Measurements from ENCODE around the gene USP17L18. TPM values are rescaled to one million over a fixed set of nuclear protein-coding genes. Genes with fewer than 3 reads are reported as not detected.
"Not testable (repeated sequence)": the region's sequence is repeated elsewhere in the genome, so short reads cannot be mapped to it uniquely, and the experiment has no call there.

USP17L18 gene
- total and polyA plus RNA-seq, 8 donors, result not detected

- H3K4me3 ChIP-seq; H3K9me3 ChIP-seq; ATAC-seq; H3K4me1 ChIP-seq; H3K36me3 ChIP-seq; DNase-seq; H3K27ac ChIP-seq; intact Hi-C loops (cut with DNase I); H3K27me3 ChIP-seq: not testable (repeated sequence)
Observed at GRCh38 chr4:9267319-9267718, 18.9 kb downstream of the USP17L18 start, which contains the start of gene USP17L22. Gene USP17L22 (plus strand): TSS chr4:9267619. CDS start chr4:9267619, 0 bp downstream.

- ATAC-seq; H3K9me3 ChIP-seq; H3K27me3 ChIP-seq; H3K4me1 ChIP-seq; intact Hi-C loops (cut with DNase I); H3K4me3 ChIP-seq; H3K27ac ChIP-seq; H3K36me3 ChIP-seq: not testable (repeated sequence)
- DNase-seq, result peak in 2 of 4 donors; percentile 36 to 91
Observed at GRCh38 chr4:9271719-9272118, 23.3 kb downstream of the USP17L18 start.

Other genes starting within 250 kb of the USP17L18 start
- not detected for gene FAM90A26, start 78.2 kb upstream of the USP17L18 start, total RNA-seq
- under 1 TPM; 0.08 to 0.23 (median 0.14) TPM for gene FAM90A26, start 78.2 kb upstream of the USP17L18 start, polyA plus RNA-seq (ENCODE audit: insufficient read length in 6 of 6)
- not detected for gene USP17L10, start 38.0 kb upstream of the USP17L18 start, total RNA-seq
- gene USP17L10, start 38.0 kb upstream of the USP17L18 start, polyA plus RNA-seq (ENCODE audit: insufficient read length in 6 of 6), result not detected
- not detected for gene USP17L11, start 33.2 kb upstream of the USP17L18 start, total RNA-seq
- not detected for gene USP17L11, start 33.2 kb upstream of the USP17L18 start, polyA plus RNA-seq (ENCODE audit: insufficient read length in 6 of 6)
- not detected for gene USP17L12, start 28.5 kb upstream of the USP17L18 start, total RNA-seq
- not detected for gene USP17L12, start 28.5 kb upstream of the USP17L18 start, polyA plus RNA-seq (ENCODE audit: insufficient read length in 6 of 6)
- not detected for gene USP17L13, start 23.7 kb upstream of the USP17L18 start, total RNA-seq
- not detected for gene USP17L13, start 23.7 kb upstream of the USP17L18 start, polyA plus RNA-seq (ENCODE audit: insufficient read length in 6 of 6)
- gene USP17L15, start 14.2 kb upstream of the USP17L18 start, total RNA-seq, result not detected
- not detected for gene USP17L15, start 14.2 kb upstream of the USP17L18 start, polyA plus RNA-seq (ENCODE audit: insufficient read length in 6 of 6)
- not detected for gene USP17L17, start 4.8 kb upstream of the USP17L18 start, total RNA-seq
- not detected for gene USP17L17, start 4.8 kb upstream of the USP17L18 start, polyA plus RNA-seq (ENCODE audit: insufficient read length in 6 of 6)
- gene USP17L19, start 4.7 kb downstream of the USP17L18 start, total RNA-seq, result not detected
- not detected for gene USP17L19, start 4.7 kb downstream of the USP17L18 start, polyA plus RNA-seq (ENCODE audit: insufficient read length in 6 of 6)
- gene USP17L20, start 9.5 kb downstream of the USP17L18 start, total RNA-seq, result not detected
- gene USP17L20, start 9.5 kb downstream of the USP17L18 start, polyA plus RNA-seq (ENCODE audit: insufficient read length in 6 of 6), result not detected
- gene USP17L21, start 14.2 kb downstream of the USP17L18 start, total RNA-seq, result not detected
- gene USP17L21, start 14.2 kb downstream of the USP17L18 start, polyA plus RNA-seq (ENCODE audit: insufficient read length in 6 of 6), result not detected
- not detected for gene USP17L22, start 19.0 kb downstream of the USP17L18 start, total RNA-seq
- gene USP17L22, start 19.0 kb downstream of the USP17L18 start, polyA plus RNA-seq (ENCODE audit: insufficient read length in 6 of 6), result not detected
- not detected for gene USP17L24, start 76.5 kb downstream of the USP17L18 start, total RNA-seq
- gene USP17L24, start 76.5 kb downstream of the USP17L18 start, polyA plus RNA-seq (ENCODE audit: insufficient read length in 6 of 6), result not detected
- not detected for gene USP17L25, start 81.3 kb downstream of the USP17L18 start, total RNA-seq
- gene USP17L25, start 81.3 kb downstream of the USP17L18 start, polyA plus RNA-seq (ENCODE audit: insufficient read length in 6 of 6), result not detected
- gene USP17L26, start 86.0 kb downstream of the USP17L18 start, total RNA-seq, result not detected
- gene USP17L26, start 86.0 kb downstream of the USP17L18 start, polyA plus RNA-seq (ENCODE audit: insufficient read length in 6 of 6), result not detected
- not detected for gene USP17L5, start 90.8 kb downstream of the USP17L18 start, total RNA-seq
- gene USP17L5, start 90.8 kb downstream of the USP17L18 start, polyA plus RNA-seq (ENCODE audit: insufficient read length in 6 of 6), result not detected
- not detected for gene USP17L27, start 95.5 kb downstream of the USP17L18 start, total RNA-seq
- gene USP17L27, start 95.5 kb downstream of the USP17L18 start, polyA plus RNA-seq (ENCODE audit: insufficient read length in 6 of 6), result not detected
- gene USP17L28, start 100.3 kb downstream of the USP17L18 start, total RNA-seq, result not detected
- not detected for gene USP17L28, start 100.3 kb downstream of the USP17L18 start, polyA plus RNA-seq (ENCODE audit: insufficient read length in 6 of 6)
- not detected for gene USP17L29, start 105.0 kb downstream of the USP17L18 start, total RNA-seq
- not detected for gene USP17L29, start 105.0 kb downstream of the USP17L18 start, polyA plus RNA-seq (ENCODE audit: insufficient read length in 6 of 6)
- gene USP17L30, start 114.5 kb downstream of the USP17L18 start, total RNA-seq, result not detected
- gene USP17L30, start 114.5 kb downstream of the USP17L18 start, polyA plus RNA-seq (ENCODE audit: insufficient read length in 6 of 6), result not detected
- gene DEFB131A, start 195.8 kb downstream of the USP17L18 start, total RNA-seq, result not detected
- not detected for gene DEFB131A, start 195.8 kb downstream of the USP17L18 start, polyA plus RNA-seq (ENCODE audit: insufficient read length in 6 of 6)